Duodenal mucosa (tissue), 2 donors: ENCODE data around the gene PWP2.

Experiments
- H3K27ac ChIP-seq: one replicate; pipeline ENCODE4 v1.7.0; 2013; ENCODE audit warnings: low read depth, low read length
- H3K27me3 ChIP-seq, 2 donors: one replicate each; pipeline ENCODE4 v1.7.0; 2013; ENCODE audit warnings: low read length in 2 of 2, control low read depth in 1 of 2; ENCODE audit not compliant: insufficient read depth in 2 of 2, control insufficient read depth in 1 of 2
- H3K36me3 ChIP-seq, 2 donors: one replicate each; pipeline ENCODE4 v1.7.0; 2013; ENCODE audit warnings: low read length in 2 of 2, control low read depth in 1 of 2; ENCODE audit not compliant: insufficient read depth in 2 of 2, control insufficient read depth in 1 of 2
- H3K4me1 ChIP-seq, 2 donors: one replicate each; pipeline ENCODE4 v1.7.0; 2013; ENCODE audit warnings: low read length in 2 of 2, control low read depth in 1 of 2; ENCODE audit not compliant: insufficient read depth in 2 of 2, control insufficient read depth in 1 of 2
- H3K4me3 ChIP-seq, 2 donors: one replicate each; pipeline ENCODE4 v1.7.0; 2013; ENCODE audit warnings: low read length in 2 of 2, low read depth in 1 of 2
- H3K9ac ChIP-seq, 2 donors: one replicate each; pipeline ENCODE4 v1.7.0; 2013; ENCODE audit warnings: low read length in 2 of 2, low read depth in 1 of 2
- H3K9me3 ChIP-seq, 2 donors: one replicate each; pipeline ENCODE4 v1.7.0; 2013; ENCODE audit warnings: low read length in 2 of 2, control low read depth in 1 of 2; ENCODE audit not compliant: control insufficient read depth in 1 of 2

PWP2 gene

DNA sequence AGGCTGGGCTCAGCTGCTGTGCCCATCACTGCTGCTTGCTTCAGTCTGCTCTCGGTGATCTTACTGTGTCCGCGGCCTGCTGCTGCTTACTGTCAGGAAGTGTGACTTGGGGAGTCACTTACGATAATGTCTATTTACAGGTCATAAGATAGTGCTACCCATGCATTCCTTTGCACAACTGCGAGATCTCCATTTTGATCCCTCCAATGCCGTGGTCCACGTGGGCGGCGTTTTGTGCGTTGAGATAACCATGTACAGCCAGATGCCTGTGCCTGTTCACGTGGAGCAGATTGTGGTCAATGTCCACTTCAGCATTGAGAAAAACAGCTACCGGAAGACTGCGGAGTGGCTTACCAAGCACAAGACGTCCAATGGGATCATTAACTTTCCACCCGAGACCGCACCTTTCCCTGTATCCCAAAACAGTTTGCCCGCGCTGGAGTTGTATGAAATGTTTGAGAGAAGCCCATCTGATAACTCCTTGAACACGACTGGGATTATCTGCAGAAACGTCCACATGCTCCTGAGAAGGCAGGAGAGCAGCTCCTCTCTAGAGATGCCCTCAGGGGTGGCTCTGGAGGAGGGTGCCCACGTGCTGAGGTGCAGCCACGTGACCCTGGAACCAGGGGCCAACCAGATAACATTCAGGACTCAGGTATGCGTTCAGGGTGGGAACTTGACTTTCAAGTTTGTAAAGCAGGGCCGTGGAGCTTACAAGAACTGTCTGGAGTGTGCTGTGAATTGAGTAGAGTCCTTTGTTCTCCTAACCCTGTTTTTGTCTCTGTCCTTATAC, 24.4 kb upstream of the PWP2 start:
- Histone ChIP-seq H3K27ac (no peak overlapping the region), H3K27me3 (no peaks in the 10 kb centered on the region), H3K36me3 (peaks cover 26 to 95% of the 10 kb centered on the region in 2 donors), H3K9ac (no peak overlapping the region), H3K4me1 (peaks cover 33 to 39% of the 10 kb centered on the region in 2 donors), H3K4me3 (no peak overlapping the region), H3K9me3 (no peaks in the 10 kb centered on the region)

DNA sequence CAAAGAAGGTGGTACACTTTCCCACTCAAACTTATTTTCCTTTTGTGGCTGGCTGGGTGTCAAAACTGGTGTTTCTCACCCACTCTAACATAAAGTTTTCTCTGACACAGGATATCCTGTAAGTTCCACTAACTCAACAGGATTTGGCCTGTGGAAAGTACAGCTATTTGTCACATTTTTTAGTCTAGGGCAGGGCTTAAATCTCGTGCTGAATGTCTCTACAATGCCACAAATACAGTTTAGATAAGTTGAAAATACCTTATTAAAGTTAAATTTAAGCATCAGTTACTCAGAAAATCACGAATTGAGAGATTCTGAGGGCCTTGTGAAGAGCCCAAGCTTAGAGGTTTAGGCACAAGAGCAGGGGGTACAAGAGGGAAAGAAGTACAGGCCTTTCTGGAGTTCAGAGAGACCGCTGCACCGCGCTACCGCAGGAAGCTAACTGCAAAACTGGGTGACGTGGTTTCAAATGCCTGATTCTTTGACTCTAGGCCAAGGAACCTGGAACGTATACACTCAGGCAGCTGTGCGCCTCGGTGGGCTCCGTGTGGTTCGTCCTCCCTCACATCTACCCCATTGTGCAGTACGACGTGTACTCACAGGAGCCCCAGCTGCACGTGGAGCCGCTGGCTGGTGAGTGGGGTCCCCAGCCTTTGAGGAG, 23.4 kb upstream of the PWP2 start:
- Histone ChIP-seq H3K36me3 (peaks cover 23 to 95% of the 10 kb centered on the region in 2 donors), H3K9ac (peak overlapping the region in 1 of 2 donors; percentile 40), H3K27ac (peak overlapping the region; percentile 63), H3K9me3 (no peaks in the 10 kb centered on the region), H3K27me3 (no peaks in the 10 kb centered on the region), H3K4me3 (no peak overlapping the region), H3K4me1 (peaks cover 41 to 48% of the 10 kb centered on the region in 2 donors)

DNA sequence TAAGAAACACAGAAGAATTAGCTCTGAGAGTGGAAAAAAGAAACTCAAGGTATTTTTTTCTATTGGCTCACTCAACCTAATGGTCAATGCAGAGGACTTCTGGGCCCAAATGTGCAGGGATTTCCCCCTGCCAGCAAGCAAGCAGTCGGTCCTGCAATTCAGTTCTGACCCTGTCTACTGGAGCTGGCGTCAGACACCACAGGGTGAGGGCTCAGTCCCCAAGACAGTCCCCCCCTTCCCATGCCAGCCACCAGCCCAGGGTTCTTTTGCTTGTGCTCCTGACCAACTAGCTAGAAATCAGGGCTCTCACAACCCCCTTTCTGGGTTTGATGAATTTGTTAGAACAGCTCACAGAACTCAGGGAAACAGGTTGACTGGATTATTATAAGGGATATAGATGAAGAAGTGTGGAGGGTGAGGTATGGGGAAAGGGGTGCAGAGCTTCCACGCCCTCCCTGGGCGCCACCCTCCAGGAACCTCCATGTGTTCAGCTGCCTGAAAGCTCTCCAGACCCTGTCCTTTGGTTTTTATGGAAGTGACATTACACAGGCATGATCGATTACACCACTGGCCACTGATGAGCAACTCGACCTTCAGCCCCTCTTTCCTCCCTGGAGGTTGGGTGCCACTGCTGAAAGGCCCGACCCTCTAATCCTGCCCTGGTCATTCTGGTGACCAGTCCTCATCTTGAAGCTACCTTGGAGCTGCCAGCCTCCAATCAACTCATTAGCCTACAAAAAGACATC, 22.5 kb upstream of the PWP2 start:
- peak overlapping the region in 1 of 2 donors; percentile 40 for H3K9ac ChIP-seq
- peak overlapping the region; percentile 68 for H3K27ac ChIP-seq
- H3K9me3 ChIP-seq = no peaks in the 10 kb centered on the region
- peaks cover 50 to 58% of the 10 kb centered on the region in 2 donors for H3K4me1 ChIP-seq
- no peak overlapping the region for H3K4me3 ChIP-seq
- H3K36me3 ChIP-seq = peaks cover 15 to 87% of the 10 kb centered on the region in 2 donors
- H3K27me3 ChIP-seq = no peaks in the 10 kb centered on the region

- H3K4me1 ChIP-seq = peaks cover 60 to 67% of the 10 kb centered on the region in 2 donors
- peaks cover 14 to 82% of the 10 kb centered on the region in 2 donors for H3K36me3 ChIP-seq
- H3K27me3 ChIP-seq = no peaks in the 10 kb centered on the region
- no peak overlapping the region for H3K27ac ChIP-seq
- no peaks in the 10 kb centered on the region for H3K9me3 ChIP-seq
- H3K4me3 ChIP-seq = no peak overlapping the region
- no peak overlapping the region for H3K9ac ChIP-seq
These were observed 21.5 kb upstream of the PWP2 start for GRCh38 chr21:44085491-44086321.

- no peaks in the 10 kb centered on the region for H3K9me3 ChIP-seq
- peak overlapping the region in 1 of 2 donors; percentile 8 for H3K9ac ChIP-seq
- H3K4me1 ChIP-seq = peaks cover 61 to 69% of the 10 kb centered on the region in 2 donors
- no peak overlapping the region for H3K27ac ChIP-seq
- H3K36me3 ChIP-seq = peaks cover 12 to 72% of the 10 kb centered on the region in 2 donors
- no peaks in the 10 kb centered on the region for H3K27me3 ChIP-seq
- H3K4me3 ChIP-seq = no peak overlapping the region
These were observed 20.4 kb upstream of the PWP2 start for GRCh38 chr21:44086636-44087425.

GRCh38 chr21:44087426-44088400, 19.5 kb upstream of the PWP2 start:
- H3K4me1 ChIP-seq = peaks cover 64 to 73% of the 10 kb centered on the region in 2 donors
- peak overlapping the region in 1 of 2 donors; percentile 1 for H3K9ac ChIP-seq
- H3K4me3 ChIP-seq = peak overlapping the region in 1 of 2 donors; percentile 62
- no peaks in the 10 kb centered on the region for H3K9me3 ChIP-seq
- H3K36me3 ChIP-seq = peaks cover 15 to 63% of the 10 kb centered on the region in 2 donors
- no peak overlapping the region for H3K27ac ChIP-seq
- H3K27me3 ChIP-seq = no peaks in the 10 kb centered on the region

DNA sequence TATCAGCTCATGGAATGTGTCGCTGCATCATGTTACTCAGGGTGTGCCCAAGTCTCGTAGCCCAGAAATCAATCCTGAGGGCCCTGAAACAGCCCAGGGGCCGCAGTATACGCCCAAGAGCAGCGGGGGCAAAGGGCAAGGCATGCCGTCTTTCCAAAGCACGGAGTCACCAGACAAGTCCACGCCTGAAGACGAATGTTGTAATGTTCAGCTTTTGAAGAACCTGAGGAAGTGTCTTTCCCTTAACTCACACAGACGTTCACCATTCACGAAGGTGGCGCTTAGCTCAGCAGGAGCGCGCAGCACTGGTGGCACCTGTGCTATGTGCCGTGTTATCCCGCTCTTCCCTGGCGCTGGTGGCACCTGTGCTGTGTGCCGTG, 18.8 kb upstream of the PWP2 start:
- Histone ChIP-seq H3K27ac (peak overlapping the region; percentile 45), H3K4me3 (peak overlapping the region in 1 of 2 donors; percentile 62), H3K9me3 (no peaks in the 10 kb centered on the region), H3K27me3 (no peaks in the 10 kb centered on the region), H3K9ac (peak overlapping the region; percentile 1 to 59), H3K4me1 (peaks cover 58 to 70% of the 10 kb centered on the region in 2 donors), H3K36me3 (peaks cover 9 to 56% of the 10 kb centered on the region in 2 donors)

GRCh38 chr21:44089001-44089911, 17.9 kb upstream of the PWP2 start:
- Histone ChIP-seq H3K9ac (peak overlapping the region; percentile 40 to 59), H3K4me1 (peaks cover 58 to 65% of the 10 kb centered on the region in 2 donors), H3K27ac (peak overlapping the region; percentile 45), H3K36me3 (peaks cover 9 to 52% of the 10 kb centered on the region in 2 donors), H3K9me3 (no peaks in the 10 kb centered on the region), H3K27me3 (no peaks in the 10 kb centered on the region), H3K4me3 (peak overlapping the region; percentile 41 to 62)
